PFSK-1 (cell line): ENCODE measurements around the gene EGR4.

Source experiments
- FOXP2 ChIP-seq: optimal IDR thresholded peaks from 2 replicates; pipeline ENCODE3; 2011; ENCODE audit warnings: borderline replicate concordance, control low read depth, inconsistent platforms; ENCODE audit not compliant: insufficient read depth; ENCODE audit errors: extremely low read length, extremely low read depth
- POLR2AphosphoS5 ChIP-seq: IDR thresholded peaks from 2 replicates; pipeline ENCODE4 v1.6.1; 2012; ENCODE audit warnings: low read depth, mild to moderate bottlenecking, control low read depth, low read length, moderate library complexity
- SIN3A ChIP-seq: IDR thresholded peaks from 2 replicates; pipeline ENCODE4 v1.6.1; 2012; ENCODE audit warnings: mild to moderate bottlenecking, low read length, moderate library complexity, borderline replicate concordance; ENCODE audit not compliant: insufficient read depth
- TAF1 ChIP-seq: IDR thresholded peaks from 2 replicates; pipeline ENCODE4 v1.6.1; 2012; ENCODE audit warnings: low read length, control low read depth, borderline replicate concordance; ENCODE audit not compliant: insufficient read depth
- TF ChIP-seq, protein P1 (sequence below), 2 experiments: IDR thresholded peaks; 2 replicates each; pipeline versions ENCODE4 v1.6.1 to v1.8.0; 2011 to 2012; ENCODE audit warnings: low read depth in 2 of 2, low read length in 2 of 2, control low read depth in 1 of 2, inconsistent platforms in 1 of 2, mild to moderate bottlenecking in 1 of 2, moderate library complexity in 1 of 2; ENCODE audit not compliant: insufficient read depth in 1 of 2

DNA sequence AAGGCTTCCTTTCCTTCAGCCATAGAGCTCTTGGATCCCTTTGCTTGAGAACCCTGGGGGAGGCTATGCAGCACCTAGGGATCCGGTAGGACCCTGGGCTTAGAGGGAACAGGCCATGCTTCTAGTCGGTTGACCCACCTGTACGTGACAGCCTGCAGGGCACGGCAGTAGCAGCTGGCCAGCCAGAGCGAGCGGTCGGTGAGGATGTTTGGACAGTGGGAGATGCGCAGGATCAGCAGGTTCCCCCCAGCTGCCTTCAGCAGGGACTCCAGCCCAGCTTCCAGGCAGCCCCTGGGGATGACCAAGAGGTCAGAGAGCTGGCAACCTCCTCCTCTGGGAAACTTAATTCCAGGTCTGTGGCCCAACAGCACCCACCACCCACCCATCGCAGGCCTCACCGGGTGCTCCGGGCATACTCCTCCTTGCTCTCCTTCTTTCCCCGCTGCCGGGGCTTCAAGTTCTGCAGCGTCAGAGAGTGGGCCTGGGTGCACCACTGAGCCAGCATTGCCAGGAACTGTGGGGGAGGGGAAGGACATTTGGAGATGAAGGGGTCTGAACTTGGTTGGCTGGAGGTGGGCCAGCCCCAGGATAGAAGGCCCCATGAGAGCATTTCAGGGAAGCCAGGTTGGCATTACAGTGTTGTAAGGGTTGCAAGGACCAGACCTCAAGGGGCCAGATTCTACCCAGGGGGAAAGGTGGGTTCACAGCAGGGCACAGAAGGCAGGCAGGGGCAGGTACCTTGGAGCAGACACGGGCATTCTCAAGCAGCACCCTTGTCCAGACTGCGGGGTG is 29.6 kb downstream of the EGR4 start:
- TF ChIP-seq, protein P1, sequence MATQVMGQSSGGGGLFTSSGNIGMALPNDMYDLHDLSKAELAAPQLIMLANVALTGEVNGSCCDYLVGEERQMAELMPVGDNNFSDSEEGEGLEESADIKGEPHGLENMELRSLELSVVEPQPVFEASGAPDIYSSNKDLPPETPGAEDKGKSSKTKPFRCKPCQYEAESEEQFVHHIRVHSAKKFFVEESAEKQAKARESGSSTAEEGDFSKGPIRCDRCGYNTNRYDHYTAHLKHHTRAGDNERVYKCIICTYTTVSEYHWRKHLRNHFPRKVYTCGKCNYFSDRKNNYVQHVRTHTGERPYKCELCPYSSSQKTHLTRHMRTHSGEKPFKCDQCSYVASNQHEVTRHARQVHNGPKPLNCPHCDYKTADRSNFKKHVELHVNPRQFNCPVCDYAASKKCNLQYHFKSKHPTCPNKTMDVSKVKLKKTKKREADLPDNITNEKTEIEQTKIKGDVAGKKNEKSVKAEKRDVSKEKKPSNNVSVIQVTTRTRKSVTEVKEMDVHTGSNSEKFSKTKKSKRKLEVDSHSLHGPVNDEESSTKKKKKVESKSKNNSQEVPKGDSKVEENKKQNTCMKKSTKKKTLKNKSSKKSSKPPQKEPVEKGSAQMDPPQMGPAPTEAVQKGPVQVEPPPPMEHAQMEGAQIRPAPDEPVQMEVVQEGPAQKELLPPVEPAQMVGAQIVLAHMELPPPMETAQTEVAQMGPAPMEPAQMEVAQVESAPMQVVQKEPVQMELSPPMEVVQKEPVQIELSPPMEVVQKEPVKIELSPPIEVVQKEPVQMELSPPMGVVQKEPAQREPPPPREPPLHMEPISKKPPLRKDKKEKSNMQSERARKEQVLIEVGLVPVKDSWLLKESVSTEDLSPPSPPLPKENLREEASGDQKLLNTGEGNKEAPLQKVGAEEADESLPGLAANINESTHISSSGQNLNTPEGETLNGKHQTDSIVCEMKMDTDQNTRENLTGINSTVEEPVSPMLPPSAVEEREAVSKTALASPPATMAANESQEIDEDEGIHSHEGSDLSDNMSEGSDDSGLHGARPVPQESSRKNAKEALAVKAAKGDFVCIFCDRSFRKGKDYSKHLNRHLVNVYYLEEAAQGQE (IDR thresholded peaks at IDR 0.05; ENCODE audit: insufficient read depth in 1 of 2, low read depth in 2 of 2, low read length in 2 of 2), result no peak
- TF ChIP-seq TAF1, result no peak
- no peak for TF ChIP-seq POLR2AphosphoS5
- no peak for TF ChIP-seq SIN3A
- TF ChIP-seq FOXP2, result no peak
